Transverse colon (tissue), 4 donors: ENCODE data around the gene LPIN1. TPM values are rescaled to one million over a fixed set of nuclear protein-coding genes. Genes with fewer than 3 reads are reported as not detected.

Source experiments
- DNase-seq: peaks from one replicate; pipeline ENCODE4 v3.0.0-alpha.2; 2019
- H3K27ac ChIP-seq, 4 donors: fragments of 200-600 bp; sonication (generic); 2 replicates each; pipeline ENCODE4 v1.5.1; 2016 to 2018; ENCODE audit warnings: inconsistent platforms in 4 of 4
- H3K27me3 ChIP-seq: fragments of 200-600 bp; sonication (generic); 2 replicates; pipeline ENCODE4 v1.5.1; 2017; ENCODE audit warnings: inconsistent platforms
- H3K36me3 ChIP-seq, 4 donors: fragments of 200-600 bp; sonication (generic); 2 replicates each; pipeline ENCODE4 v1.5.1; 2017 to 2019; ENCODE audit warnings: inconsistent platforms in 4 of 4
- H3K4me1 ChIP-seq, 4 donors: fragments of 200-600 bp; sonication (generic); 2 replicates each; pipeline ENCODE4 v1.5.1; 2017 to 2020; ENCODE audit warnings: inconsistent platforms in 4 of 4
- H3K4me3 ChIP-seq, 4 donors: fragments of 200-600 bp; sonication (generic); 1 replicate in 1 of 4; 2 replicates in 3 of 4; pipeline versions ENCODE4 v1.5.1 to v1.6.1; 2017 to 2019; ENCODE audit warnings: inconsistent platforms in 4 of 4
- H3K9me3 ChIP-seq, 2 donors: fragments of 200-600 bp; sonication (generic); 2 replicates each; pipeline ENCODE4 v1.5.1; 2017 to 2019; ENCODE audit warnings: inconsistent platforms in 2 of 2
- CTCF ChIP-seq, 5 experiments: fragments of 200-600 bp in 3 of 5; fragments of 450-650 bp in 2 of 5; sonication (generic) in 3 of 5; IDR thresholded peaks; 1 replicate in 2 of 5; 2 replicates in 3 of 5; pipeline ENCODE4 v1.5.1; 2016 to 2017; ENCODE audit warnings: antibody characterized with exemption in 5 of 5, inconsistent platforms in 3 of 5, mild to moderate bottlenecking in 2 of 5, moderate library complexity in 1 of 5
- EP300 ChIP-seq: sonication (generic); formaldehyde crosslinking; IDR thresholded peaks from one replicate; pipeline ENCODE4 v1.6.1; 2017; ENCODE audit warnings: antibody characterized with exemption, low read depth
- POLR2A ChIP-seq: fragments of 450-650 bp; IDR thresholded peaks from one replicate; pipeline ENCODE4 v1.6.1; 2016; ENCODE audit warnings: antibody characterized with exemption, mild to moderate bottlenecking, moderate library complexity
- POLR2AphosphoS5 ChIP-seq, 3 donors: sonication (generic); formaldehyde crosslinking; IDR thresholded peaks; one replicate each; pipeline ENCODE4 v1.6.1; 2016; ENCODE audit warnings: antibody characterized with exemption in 3 of 3
- WGBS, 2 donors: methylation state at CpG; one replicate each; pipeline ENCODE4 v1.1.5; 2018; ENCODE audit warnings: low coverage in 1 of 2; 5-methylcytosine and 5-hydroxymethylcytosine counted together
- in situ Hi-C, 4 donors: fragments of 200-750 bp; cut with MboI; loops; one replicate each; pipeline versions ENCODE4 v1.15.0 to v1.15.1; 2017; ENCODE audit warnings: low sequenced_read_pairs in 3 of 4, low pct_ligation_motif_present in 1 of 4, low pct_unique_long_range_greater_than_20kb in 1 of 4
- intact Hi-C: fragments of 100-400 bp; cut with DNase I; formaldehyde crosslinking; loops from one replicate; pipeline ENCODE4 v1.15.1; 2023; ENCODE audit warnings: low total_unique reads
- total RNA-seq, 4 donors: library from RNA; depleted of rRNA; stranded (reverse); fragments of >200 nt; gene quantifications; one replicate each; pipeline ENCODE4 v1.1.0, GENCODE V29; 2016

Gene LPIN1
- total RNA-seq, 4 donors from 2014 or later: 19.7 to 62.1 (median 26.6) TPM

- in situ Hi-C loops (loop anchor here in 1 of 4 donors (25.0 kb wide), 1 partner anchor 291 kb away; the partner anchor contains the start of gene E2F6), intact Hi-C loops (no loop called here)
- no peaks in the 10 kb centered on the region for H3K27me3 ChIP-seq
- TF ChIP-seq CTCF (IDR thresholded peaks at IDR 0.05): no peak
- peak; percentile 16 to 78 (median 57) for TF ChIP-seq POLR2AphosphoS5 (IDR thresholded peaks at IDR 0.05)
- peak; percentile 40 for TF ChIP-seq EP300
- TF ChIP-seq POLR2A: peak; percentile 7
- DNase-seq: peak; percentile 83
- peak overlapping the region in 3 of 4 donors; percentile 7 to 36 (median 24) for H3K4me3 ChIP-seq
- H3K9me3 ChIP-seq: no peaks in the 10 kb centered on the region
- peak overlapping the region; percentile 84 to 92 (median 86) for H3K27ac ChIP-seq
- 21 to 28% methylated on average over 3 to 5 of the region's 5 CpGs for WGBS, 2 donors
- peaks cover 15 to 52% (median 27%) of the 10 kb centered on the region in 4 donors for H3K4me1 ChIP-seq
- no peaks in the 10 kb centered on the region for H3K36me3 ChIP-seq
These were observed 7.0 kb downstream of the LPIN1 start for GRCh38 chr2:11753452-11753885.

GRCh38 chr2:11753886-11754699 is 7.7 kb downstream of the LPIN1 start:
- Histone ChIP-seq H3K27ac (peak overlapping the region; percentile 84 to 92 (median 86)), H3K36me3 (no peaks in the 10 kb centered on the region), H3K4me3 (peak overlapping the region in 3 of 4 donors; percentile 7 to 36 (median 24)), H3K9me3 (no peaks in the 10 kb centered on the region), H3K27me3 (no peaks in the 10 kb centered on the region), H3K4me1 (peaks cover 15 to 51% (median 26%) of the 10 kb centered on the region in 4 donors)
- in situ Hi-C loops (loop anchor here in 1 of 4 donors (25.0 kb wide), 1 partner anchor 292 kb away; the partner anchor contains the start of gene E2F6), intact Hi-C loops (no loop called here)
- no peak for TF ChIP-seq EP300
- peak; percentile 8 to 61 (median 17) for TF ChIP-seq POLR2AphosphoS5 (IDR thresholded peaks at IDR 0.05)
- peak; percentile 19 for TF ChIP-seq POLR2A
- no peak for TF ChIP-seq CTCF (IDR thresholded peaks at IDR 0.05)
- 16% methylated on average over 15 of the region's 15 CpGs; no CpG with 5 or more reads in 1 of the 2 donors for WGBS, 2 donors
- DNase-seq: peak; percentile 65

- Histone ChIP-seq H3K9me3 (no peaks in the 10 kb centered on the region), H3K4me1 (peaks cover 15 to 47% (median 25%) of the 10 kb centered on the region in 4 donors), H3K4me3 (no peak overlapping the region), H3K27me3 (no peaks in the 10 kb centered on the region), H3K36me3 (no peaks in the 10 kb centered on the region), H3K27ac (peak overlapping the region; percentile 84 to 92 (median 86))
- 57 to 63% methylated on average over 1 to 2 of the region's 2 CpGs for WGBS, 2 donors
- TF ChIP-seq POLR2AphosphoS5 (IDR thresholded peaks at IDR 0.05): no peak
- no peak for TF ChIP-seq CTCF (IDR thresholded peaks at IDR 0.05)
- no peak for TF ChIP-seq EP300
- no peak for TF ChIP-seq POLR2A
- intact Hi-C loops (no loop called here), in situ Hi-C loops (loop anchor here in 1 of 4 donors (25.0 kb wide), 1 partner anchor 292 kb away; the partner anchor contains the start of gene E2F6)
- DNase-seq: no peak
These were observed 8.2 kb downstream of the LPIN1 start for GRCh38 chr2:11754700-11755015.

- in situ Hi-C loops: loop anchor here in 1 of 4 donors (25.0 kb wide), 1 partner anchor 295 kb away; the partner anchor contains the start of gene E2F6
These were observed 10.7 kb downstream of the LPIN1 start for GRCh38 chr2:11757101-11757500.

More at GRCh38 chr2:11757101-11757500, 10.7 kb downstream of the LPIN1 start:
- no peak for DNase-seq
- Histone ChIP-seq H3K27me3 (no peaks in the 10 kb centered on the region), H3K36me3 (no peaks in the 10 kb centered on the region), H3K4me1 (peaks cover 15 to 57% (median 32%) of the 10 kb centered on the region in 4 donors), H3K4me3 (no peak overlapping the region), H3K27ac (no peak overlapping the region), H3K9me3 (no peaks in the 10 kb centered on the region)
- TF ChIP-seq POLR2A (no peak), EP300 (no peak), POLR2AphosphoS5 (IDR thresholded peaks at IDR 0.05) (no peak)
- 63 to 72% methylated on average over 4 of the region's 4 CpGs for WGBS, 2 donors
- intact Hi-C loops: no loop called here
